GM10266 (cell line): ENCODE measurements around the gene SHANK3.

Experiments used
- DNase-seq: peaks from one replicate; pipeline ENCODE4 v3.0.0; 2012; ENCODE audit errors: extremely low spot score
- CTCF ChIP-seq: IDR thresholded peaks from 2 replicates; pipeline ENCODE4 v1.5.1; 2012; ENCODE audit warnings: mild to moderate bottlenecking, low read depth; ENCODE audit not compliant: control insufficient read depth, insufficient read depth; ENCODE audit errors: missing control alignments

Gene SHANK3

DNA sequence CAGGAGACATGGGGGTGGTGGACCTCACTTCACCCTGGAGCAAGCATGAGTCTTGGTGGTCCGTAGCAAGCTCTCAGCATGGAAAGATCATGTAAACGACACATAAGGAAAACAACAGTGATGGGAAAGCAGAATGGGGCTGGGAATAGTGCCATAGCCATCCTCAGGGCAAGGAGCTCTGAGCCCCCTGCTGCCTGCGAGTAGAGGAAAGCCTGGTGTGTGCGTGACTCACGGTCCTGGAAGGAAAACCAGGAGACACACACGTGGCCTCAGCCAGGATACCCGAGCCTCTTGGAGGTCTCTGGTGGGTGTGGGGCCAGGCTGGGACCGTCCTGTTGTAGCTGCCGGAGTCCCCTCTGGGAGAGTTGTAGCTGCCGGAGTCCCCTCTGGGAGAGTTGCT, 12.4 kb downstream of the SHANK3 start:
- TF ChIP-seq CTCF: no peak
- no peak for DNase-seq

GRCh38 chr22:50686794-50687193, 14.2 kb downstream of the SHANK3 start:
- DNase-seq: no peak
- TF ChIP-seq CTCF: no peak

DNA sequence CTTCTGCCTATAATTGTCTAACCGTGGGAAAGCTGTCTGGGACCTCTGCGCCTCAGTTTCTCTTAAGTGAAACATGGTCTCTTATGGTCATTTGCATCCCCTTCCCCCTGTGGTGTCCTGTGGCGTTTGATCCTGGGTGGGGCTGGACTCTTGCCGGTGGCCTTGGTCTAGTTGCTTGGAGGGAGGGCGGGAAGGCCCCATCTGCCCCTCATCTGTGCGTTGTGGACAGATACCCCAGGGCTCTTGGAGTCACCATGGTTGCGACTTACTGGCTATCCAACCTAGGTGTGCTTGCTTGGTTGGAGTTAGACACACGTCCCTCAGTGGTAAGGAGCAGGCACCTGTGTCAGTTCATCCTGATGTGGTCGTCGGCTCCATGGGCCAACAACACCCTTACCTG, 15.2 kb downstream of the SHANK3 start:
- no peak for DNase-seq
- TF ChIP-seq CTCF: no peak

DNA sequence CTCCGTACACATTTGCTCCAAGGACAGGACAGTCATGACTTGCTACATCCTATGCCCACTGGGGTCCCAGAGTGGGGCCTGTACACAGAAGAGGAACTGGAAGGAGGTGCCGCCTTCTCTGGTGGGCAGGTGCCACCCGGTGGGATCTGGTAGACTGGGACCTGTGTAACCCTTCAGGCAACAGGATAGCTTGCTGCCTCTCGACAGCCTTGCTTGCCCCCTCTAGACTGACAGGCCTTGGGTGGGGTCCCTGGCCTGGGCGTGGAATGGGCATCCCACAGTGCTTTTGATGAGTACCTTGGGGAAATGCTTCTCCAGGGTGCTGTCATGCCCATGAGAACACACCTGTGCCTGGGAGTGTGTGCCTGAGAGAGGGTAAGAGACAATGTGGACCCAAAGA, 15.8 kb downstream of the SHANK3 start:
- DNase-seq: no peak
- TF ChIP-seq CTCF: no peak

DNA sequence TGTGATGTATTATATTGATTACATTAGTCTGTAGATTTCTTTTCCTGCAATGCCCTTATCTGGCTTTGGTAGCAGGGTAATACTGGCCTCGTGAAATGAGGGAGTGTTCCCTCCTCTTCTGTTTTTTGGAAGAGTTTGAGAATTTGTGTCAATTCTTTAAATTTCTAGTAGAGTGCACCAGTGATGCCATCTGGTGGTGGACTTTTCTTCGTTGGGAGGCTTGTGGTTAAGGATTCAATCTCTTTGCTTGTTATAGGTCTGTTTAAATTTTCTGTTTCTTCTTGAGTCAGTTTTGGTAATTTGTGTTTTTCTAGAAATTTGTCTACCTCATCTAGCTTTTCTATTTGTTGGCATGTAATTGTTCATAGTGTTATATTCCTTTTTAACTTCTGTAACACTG, 18.9 kb downstream of the SHANK3 start:
- peak; percentile 58 for TF ChIP-seq CTCF
- no peak for DNase-seq

DNA sequence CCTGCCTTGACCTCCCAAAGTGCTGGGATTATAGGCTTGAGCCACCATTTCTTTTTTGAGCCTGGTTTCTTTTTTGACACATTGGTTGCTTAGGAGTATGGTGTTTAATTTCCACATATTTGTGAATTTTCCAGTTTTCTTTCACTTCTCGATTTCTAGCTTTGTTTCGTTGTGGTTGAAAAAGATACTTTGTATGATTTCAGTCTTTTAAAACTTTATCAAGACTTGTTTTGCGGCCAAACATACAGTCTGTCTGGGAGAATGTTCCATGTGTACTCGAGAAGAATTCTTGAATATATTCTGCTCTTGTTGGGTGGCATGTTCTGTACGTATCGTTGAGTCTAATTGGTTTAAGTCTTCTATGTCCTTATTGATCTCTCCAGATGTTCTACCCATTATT, 20.8 kb downstream of the SHANK3 start:
- DNase-seq: no peak

DNA sequence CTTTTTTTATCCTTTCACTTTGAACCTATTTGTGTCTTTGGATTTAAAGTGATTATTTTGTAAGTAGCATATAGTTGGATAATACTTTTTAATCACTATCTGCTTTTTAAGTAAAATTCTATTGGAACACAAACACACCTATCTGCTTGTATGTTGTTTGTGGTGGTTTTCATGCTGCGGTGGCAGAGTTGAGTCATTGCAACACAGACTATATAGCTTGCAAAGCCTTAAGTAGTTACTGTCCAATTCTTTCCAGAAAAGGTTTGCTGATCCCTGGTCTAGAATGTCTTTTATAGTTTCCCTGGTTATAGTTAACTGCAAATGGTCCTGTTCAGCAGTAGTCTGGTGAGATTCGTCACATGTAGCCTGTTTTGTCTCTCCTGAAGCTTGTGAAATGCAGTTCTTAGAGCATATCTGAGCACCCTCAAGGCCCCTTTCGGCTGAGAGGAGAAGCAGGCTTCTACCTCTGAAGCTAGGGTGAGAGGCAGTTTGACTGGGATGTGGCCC, 21.5 kb downstream of the SHANK3 start:
- no peak for DNase-seq

More for the DNA sequence above, 20.8 kb downstream of the SHANK3 start:
- no peak for TF ChIP-seq CTCF

More for the DNA sequence above, 21.5 kb downstream of the SHANK3 start:
- no peak for TF ChIP-seq CTCF
